Astrocyte of the spinal cord (primary cell): ENCODE results near the gene C7orf33.

Source experiments
- DNase-seq: peaks from one replicate; pipeline ENCODE4 v3.0.0; 2011; ENCODE audit warnings: low read depth, low spot score
- H3K4me3 ChIP-seq: 2 replicates; pipeline ENCODE4 v1.5.1; 2011; ENCODE audit warnings: low read depth, mild to moderate bottlenecking, low read length, moderate library complexity
- CTCF ChIP-seq: IDR thresholded peaks from 2 replicates; pipeline ENCODE4 v1.5.1; 2012; ENCODE audit warnings: low read depth, mild to moderate bottlenecking, low read length, inconsistent platforms
- in situ Hi-C: cut with HindIII; loops from 2 replicates; pipeline ENCODE4 v1.10.0; 2017; ENCODE audit warnings: low sequenced_read_pairs

Gene C7orf33

DNA sequence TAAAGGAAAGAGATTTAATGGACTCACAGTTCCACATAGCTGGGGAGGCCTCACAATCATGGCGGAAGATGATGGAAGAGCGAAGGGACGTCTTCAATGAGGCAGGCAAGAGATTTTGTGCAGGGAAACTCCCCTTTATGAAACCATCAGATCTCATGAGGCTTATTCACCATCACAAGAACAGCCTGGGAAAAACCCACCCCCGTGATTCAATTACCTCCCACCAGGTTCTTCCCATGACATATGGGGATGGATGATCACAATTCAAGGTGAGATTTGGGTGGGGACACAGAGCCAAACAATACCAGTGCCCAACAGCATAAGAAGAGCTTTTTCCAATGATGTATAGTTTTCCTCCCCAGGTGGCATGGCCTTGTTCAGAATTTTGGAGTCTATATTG, 11.2 kb upstream of the C7orf33 start:
- in situ Hi-C loops, result no loop called here
- H3K4me3 ChIP-seq, result no peak overlapping the region
- no peak for TF ChIP-seq CTCF
- no peak for DNase-seq

DNA sequence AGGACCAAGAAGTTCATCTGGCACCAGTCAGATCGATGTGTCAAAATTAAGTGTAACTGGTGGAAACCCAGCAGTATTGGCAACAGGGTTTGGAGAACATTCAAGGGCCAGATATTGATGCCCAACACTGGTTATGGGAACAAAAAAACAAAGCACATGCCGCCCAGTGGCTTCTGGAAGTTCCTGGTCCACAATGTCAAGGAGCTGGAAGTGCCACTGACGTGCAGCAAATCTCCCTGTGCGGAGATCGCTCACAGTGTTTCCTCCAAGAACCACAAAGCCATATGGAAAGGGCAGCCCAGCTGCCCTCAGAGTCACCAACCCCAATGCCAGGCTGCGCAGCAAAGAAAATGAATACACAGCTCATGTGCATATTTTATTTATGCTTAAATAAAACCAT, 10.1 kb upstream of the C7orf33 start:
- in situ Hi-C loops, result no loop called here
- H3K4me3 ChIP-seq, result no peak overlapping the region
- TF ChIP-seq CTCF, result no peak
- DNase-seq, result no peak

- no peak overlapping the region for H3K4me3 ChIP-seq
- no peak for DNase-seq
- TF ChIP-seq CTCF, result no peak
- in situ Hi-C loops, result no loop called here
These were observed 8.9 kb upstream of the C7orf33 start for GRCh38 chr7:148581624-148582023.

- no peak for DNase-seq
- in situ Hi-C loops, result no loop called here
- no peak overlapping the region for H3K4me3 ChIP-seq
- TF ChIP-seq CTCF, result no peak
These were observed 6.3 kb upstream of the C7orf33 start for GRCh38 chr7:148584154-148584827.

DNA sequence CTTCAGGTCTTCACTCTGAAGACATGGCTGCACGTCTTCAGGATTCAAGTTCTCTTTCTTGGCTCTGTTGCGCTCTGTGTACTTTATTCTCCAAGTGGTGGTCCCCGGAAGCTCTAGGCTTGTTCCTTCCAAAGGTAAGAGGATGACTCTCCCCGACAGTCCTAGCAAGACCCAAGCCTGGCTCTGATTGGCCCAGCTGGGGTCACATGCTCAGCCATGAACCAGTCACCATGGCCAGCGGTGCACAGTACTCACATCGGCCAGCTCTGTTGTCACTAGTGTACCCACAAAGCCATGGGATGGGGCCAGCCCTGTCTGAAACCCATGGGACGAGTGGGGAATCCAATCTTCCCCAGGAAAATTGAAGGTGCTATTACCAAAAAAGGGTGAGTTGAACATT, 5.2 kb upstream of the C7orf33 start:
- TF ChIP-seq CTCF, result no peak
- no peak overlapping the region for H3K4me3 ChIP-seq
- in situ Hi-C loops, result no loop called here
- DNase-seq, result no peak

DNA sequence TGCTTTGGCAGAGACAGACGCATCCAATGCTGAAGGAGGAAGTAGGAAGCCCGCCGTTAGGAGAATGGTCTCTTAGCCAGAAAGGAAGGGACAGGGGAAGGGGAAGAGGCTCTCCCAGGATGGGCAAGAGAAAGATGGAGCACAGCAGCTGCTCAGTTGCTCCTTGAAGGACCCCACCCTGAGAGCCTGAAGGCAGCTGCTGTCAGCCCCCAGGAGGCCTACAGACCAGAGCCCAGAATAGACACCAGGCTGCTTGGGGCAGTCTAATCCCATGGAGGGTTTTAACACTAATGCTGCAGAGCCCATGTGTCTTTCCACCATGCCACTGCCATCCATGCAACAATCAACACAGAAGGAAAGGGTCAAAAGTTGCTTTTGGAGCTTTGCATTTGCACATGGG, 3.5 kb upstream of the C7orf33 start:
- no peak for TF ChIP-seq CTCF
- in situ Hi-C loops, result no loop called here
- H3K4me3 ChIP-seq, result no peak overlapping the region
- no peak for DNase-seq

- DNase-seq, result no peak
- TF ChIP-seq CTCF, result no peak
- H3K4me3 ChIP-seq, result no peak overlapping the region
- in situ Hi-C loops, result no loop called here
These were observed 2.4 kb upstream of the C7orf33 start for GRCh38 chr7:148588168-148588567.
